Measurements from ENCODE around the gene NOTCH3. TPM values are rescaled to one million over a fixed set of nuclear protein-coding genes. Genes with fewer than 3 reads are reported as not detected.

The NOTCH3 gene
- polyA plus RNA-seq, 4 donors, result 77.5 to 122 (median 103) TPM

DNA sequence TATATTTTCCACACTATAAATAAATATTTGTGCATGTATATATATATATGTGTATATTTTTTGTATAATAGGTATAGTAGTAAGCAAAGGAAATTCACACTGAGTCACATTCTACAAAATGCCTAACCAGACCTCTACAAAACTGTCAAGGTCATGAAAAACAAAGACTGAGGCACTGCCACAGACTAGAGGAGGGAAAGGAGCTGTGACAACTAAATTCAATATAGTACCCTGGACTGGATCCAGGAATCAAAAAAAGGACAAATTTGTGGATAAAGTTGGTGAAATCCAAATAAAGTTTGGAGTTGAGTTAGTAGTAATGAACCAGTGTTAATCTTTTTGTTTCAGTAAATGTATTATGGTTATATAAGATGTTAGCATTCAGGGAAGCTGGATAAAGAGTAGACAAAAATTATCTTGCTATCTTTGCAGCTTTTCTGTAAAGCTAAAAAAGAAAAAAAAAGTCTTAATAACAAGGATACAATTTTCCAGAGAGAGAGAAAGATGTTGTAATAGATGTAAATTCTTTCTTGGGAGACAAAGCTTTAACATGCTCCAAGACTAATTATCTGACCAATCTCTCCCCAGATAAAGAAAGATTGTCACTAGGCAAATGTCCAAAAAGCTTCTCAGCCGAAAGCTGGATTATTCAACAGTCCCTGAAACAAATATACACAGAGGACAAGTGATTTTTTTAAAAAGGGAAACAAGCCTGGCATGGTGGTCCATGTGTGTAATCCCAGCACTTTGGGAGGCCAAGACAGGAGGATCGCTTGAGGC lies 74.5 kb downstream of the NOTCH3 start:
- no peak for DNase-seq (ENCODE audit: low read depth in 4 of 4, low spot score in 3 of 4)

DNA sequence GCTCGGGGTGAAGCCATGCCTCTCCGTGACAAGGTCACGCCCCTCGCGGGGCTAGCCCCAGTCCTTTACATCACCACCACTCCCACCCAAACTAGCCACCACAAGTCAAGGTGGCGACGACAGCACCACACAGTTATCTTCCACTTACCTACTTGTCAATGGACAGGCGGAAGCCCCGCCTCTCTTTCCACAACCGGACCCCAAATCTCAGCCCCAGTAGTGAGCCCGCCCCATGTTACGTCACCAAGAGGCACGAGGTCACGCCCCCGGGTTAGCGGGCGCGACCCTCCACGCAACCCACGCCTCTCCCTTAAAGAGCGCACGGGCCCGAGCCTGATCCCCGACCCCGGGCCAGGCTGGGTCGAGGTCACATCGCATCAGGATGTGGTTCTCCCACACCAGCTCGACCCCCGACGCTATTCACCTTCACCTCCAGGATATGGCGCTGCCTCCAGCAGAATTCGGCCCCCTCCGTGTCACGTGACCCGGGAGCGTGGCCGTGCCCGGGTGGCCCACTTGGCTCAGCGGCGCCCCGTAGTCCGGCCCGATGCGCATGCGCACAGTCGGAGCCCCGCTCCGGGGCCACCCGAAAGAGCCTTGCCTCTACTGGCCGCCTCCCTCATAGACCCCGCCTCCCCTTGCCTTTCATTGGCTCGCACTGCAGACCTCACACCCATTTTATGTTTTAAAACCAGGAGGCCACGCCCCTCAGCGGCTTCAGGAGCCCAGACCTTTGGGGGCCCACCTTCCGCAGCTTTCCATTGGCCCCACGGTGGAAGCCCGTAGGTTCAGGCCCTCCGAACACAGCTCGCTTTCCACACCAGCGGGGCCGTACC lies 75.3 kb downstream of the NOTCH3 start:
- DNase-seq (ENCODE audit: low read depth in 4 of 4, low spot score in 3 of 4), result peak; percentile 93 to 96 (median 94)

DNA sequence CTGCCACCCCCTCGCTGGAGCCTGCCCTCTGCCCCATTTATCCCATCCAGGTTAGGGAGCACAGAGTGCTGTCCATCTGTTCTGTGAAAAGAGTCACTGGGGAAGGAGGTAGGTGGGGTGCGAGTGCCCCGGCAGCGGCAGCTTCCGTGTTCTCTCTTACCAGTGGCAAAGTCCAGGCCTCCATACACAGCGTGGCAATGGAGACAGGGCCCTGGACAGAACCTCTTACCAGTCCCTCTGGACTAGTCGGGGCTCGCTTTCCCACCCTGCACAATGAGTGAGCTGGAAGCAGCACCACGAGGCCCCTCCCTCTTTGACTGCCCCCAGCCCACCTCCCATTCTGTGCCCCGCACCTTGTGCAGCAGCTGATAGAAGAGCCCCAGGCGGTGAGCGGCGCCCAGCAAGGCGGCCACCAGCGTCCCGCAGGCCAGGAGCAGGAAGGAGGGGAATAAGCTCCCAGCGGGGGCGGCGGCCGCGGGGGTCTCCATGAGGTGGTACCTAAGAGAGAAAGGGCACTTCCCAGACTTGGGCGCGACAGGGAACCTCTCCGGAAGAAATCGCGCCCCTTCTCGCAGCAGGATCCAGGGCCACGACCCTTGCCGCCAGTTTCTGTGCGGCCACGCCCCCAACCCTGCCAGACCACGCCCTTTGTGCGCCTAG lies 76.1 kb downstream of the NOTCH3 start:
- no peak for DNase-seq (ENCODE audit: low read depth in 4 of 4, low spot score in 3 of 4)

DNA sequence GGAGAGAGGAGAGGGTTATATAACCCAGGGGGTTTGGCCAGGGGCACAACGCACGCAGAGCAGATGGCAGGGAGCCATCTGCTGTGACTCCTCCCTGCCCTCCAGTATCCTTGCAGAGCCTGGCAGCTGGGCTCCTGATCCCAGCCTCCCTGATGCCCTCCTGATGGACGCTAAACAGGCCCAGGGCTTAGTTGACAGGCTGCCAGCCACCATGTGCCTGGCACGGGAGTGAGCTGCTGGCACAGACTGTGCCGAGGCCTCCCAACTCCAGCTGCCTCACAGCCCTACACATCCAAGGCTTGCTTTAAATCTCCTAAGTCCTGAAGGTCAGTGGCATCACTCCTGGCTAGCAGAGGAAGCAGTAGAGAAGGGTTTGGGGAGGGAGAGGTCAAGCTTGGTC lies 76.9 kb downstream of the NOTCH3 start:
- DNase-seq (ENCODE audit: low read depth in 4 of 4, low spot score in 3 of 4), result no peak

DNA sequence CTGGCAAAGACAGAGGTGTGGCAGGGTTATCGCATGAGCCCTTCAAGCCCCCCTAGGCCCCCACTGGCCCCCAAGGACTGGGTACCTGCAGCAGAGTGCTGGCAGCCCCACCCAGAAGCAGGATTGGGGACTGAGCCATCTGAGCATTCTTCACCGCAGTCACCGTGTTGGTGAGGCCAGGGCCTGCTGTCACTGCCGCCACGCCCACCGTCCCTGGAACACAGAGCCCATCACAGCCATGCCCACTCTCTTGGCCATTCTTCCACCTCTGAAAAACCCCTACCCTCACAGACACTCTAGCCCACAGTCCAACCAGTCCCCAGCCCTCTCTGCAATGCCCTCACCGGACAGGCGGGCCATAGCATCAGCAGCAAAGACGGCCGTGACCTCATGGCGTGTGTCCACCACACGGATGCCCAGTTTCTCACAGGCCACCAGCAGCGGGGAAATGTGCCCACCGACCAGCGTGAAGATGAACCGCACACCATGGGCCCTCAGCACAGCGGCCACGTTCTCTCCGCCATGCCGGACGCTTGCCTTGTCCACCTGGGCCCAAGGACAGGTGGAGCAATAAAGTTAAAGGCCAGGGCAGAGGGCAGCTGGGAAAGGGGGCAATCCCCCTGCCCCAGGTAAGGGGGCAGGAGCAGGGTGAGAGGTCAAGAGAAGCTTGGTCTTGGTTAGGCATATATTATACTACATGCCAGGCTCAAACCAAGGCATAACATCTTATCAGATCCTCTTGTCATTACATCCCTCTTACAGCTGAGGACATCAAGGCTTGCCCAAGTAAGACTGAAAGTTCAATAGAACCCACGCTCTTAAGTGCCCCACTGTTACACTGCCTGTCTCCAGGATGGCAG lies 77.5 kb downstream of the NOTCH3 start:
- no peak for DNase-seq (ENCODE audit: low read depth in 4 of 4, low spot score in 3 of 4)

DNA sequence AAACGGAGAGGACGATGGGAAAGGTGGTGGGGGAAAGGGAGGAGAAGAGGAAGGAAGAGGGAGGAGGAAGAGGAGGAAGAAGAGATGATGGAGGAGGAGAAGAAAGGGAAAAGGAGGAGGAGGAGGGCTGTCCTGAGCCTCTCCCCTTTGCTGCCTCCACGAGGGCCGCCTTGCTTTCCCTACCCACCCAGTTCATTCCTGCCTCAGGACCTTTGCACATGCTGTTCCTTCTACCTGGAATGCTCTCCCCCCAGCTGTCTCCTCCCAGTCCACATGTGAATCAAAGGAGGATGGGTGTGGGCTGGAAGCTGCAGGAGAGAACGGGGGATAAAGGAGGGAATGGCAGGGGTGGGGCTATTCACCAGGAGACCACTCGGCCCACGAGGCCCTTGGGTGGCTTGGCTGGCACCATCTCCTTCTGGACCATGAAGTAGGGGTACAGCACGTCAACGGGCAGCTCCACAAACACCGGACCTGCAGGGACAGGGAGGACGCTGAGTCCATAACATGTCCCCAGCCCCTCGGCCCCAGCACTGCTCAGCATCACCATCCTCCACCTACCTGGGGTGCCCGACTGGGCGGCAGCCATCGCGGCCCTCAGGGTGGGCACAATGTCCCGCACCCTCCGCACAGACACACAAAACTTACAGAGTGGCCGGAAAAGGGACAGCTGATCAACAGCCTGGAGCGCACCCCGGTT lies 78.3 kb downstream of the NOTCH3 start:
- DNase-seq (ENCODE audit: low read depth in 4 of 4, low spot score in 3 of 4), result no peak

DNA sequence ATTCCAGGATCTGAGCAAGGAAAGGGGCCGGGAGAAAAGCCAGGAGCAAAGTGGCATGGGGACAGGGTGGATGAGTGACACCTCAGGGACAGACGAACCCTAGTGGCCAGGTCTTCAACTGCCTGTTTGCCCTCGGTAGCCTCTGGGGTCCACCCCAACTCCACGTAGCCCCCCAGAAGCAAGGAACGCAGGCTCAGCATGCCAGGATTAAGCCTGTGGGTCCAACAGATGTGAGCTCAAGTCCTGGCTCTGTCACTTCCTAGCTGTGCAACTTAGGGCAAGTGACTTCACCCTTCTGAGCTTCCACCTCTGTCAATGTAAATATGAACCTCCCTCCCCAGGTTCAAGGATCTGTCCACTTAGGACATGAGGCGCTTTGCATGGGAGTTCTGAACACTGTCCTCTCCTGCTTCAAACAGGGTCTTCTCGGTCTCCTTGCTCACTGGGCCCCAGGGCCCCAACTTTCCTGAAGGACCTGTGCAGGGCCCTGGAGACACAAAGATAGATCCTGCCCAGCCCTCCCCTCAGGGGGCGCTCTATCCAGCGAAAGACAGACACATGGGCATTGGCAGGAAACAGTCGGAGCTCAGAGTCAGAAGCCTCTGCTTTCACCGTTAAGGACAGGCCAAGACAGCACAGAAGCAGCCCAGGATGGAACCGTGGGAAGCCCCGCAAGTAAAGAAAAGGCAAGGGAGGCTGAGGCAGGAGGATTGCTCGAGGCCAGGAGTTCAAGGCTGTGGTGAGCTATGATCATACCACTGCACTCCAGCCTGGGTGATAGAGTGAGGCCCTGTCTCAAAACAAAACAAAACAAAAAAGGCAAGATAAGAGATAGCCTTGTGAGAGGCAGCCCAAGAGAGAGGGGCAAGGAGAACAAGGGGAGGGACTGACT lies 80.4 kb downstream of the NOTCH3 start:
- no peak for DNase-seq (ENCODE audit: low read depth in 4 of 4, low spot score in 3 of 4)

DNA sequence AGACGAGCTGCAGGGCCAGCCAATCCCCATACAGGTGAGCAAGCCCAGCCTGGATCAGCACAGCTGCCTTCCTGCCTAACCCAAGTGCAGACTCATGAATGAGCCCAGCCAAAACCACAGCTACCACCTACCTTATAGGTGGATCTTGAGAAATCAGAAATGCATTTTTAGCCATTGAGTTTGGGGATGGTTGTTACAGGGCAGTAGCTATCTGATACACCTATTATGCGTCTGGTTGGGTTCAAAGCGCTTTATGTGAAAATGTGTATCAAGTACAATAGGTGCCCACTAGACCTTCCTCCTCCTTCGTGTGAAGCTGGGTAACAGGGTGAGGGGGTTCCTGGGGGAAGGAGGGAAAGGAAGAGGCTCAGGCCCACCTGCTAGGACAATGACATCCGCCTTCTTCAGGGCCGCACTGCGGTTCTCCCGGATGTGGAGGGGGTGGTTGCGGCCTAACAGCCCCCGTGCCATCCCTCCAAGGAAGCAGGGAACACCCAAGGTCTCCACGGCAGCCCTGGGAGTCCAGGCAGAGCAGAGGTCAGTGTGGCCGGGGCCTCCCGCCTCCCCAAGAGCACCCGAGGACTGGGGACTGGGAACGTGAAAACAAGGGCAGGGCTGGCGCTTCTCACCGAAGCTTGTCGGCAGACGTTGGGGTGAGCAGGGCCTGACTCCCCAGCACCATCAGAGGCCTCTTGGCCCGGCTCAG lies 81.9 kb downstream of the NOTCH3 start:
- DNase-seq (ENCODE audit: low read depth in 4 of 4, low spot score in 3 of 4), result no peak

DNA sequence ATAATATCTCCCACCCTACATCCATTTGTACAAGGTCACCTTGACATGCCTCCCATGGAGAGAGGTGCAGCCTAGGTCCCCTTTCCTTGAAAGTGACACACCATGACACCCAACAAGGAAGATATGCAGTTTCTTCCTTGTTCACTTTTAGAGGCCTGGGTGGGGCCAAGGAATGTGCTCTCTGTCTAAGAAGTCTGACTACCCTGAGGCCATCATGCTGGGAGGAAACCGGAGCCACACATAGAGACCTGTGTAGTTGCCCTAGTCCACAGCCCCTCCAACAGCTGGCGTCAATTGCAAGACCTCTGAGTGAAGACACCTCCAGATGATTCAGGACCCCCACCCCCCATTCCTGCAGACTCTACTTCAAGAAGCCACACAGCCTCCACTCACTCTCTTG lies 82.5 kb downstream of the NOTCH3 start:
- DNase-seq (ENCODE audit: low read depth in 4 of 4, low spot score in 3 of 4), result no peak

DNA sequence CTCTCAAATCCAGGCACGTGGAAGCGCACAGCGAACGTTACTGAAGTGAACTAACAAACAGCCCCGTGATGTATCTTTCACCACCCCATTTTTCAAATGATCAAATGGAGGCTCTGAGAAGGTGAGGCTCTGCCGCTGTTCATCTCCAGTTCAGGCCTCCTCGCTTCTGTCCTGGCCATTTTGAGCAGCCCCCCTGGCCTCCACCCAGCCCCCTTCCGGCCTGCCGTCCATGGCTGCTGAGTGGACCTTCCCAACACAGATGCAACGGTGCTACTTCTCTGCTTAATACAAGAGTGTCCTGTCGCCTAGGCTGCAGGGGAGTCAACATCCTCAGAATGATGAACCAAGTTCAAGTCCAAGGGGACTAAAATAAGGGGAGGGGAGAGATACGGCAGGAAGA lies 83.9 kb downstream of the NOTCH3 start:
- no peak for DNase-seq (ENCODE audit: low read depth in 4 of 4, low spot score in 3 of 4)

DNA sequence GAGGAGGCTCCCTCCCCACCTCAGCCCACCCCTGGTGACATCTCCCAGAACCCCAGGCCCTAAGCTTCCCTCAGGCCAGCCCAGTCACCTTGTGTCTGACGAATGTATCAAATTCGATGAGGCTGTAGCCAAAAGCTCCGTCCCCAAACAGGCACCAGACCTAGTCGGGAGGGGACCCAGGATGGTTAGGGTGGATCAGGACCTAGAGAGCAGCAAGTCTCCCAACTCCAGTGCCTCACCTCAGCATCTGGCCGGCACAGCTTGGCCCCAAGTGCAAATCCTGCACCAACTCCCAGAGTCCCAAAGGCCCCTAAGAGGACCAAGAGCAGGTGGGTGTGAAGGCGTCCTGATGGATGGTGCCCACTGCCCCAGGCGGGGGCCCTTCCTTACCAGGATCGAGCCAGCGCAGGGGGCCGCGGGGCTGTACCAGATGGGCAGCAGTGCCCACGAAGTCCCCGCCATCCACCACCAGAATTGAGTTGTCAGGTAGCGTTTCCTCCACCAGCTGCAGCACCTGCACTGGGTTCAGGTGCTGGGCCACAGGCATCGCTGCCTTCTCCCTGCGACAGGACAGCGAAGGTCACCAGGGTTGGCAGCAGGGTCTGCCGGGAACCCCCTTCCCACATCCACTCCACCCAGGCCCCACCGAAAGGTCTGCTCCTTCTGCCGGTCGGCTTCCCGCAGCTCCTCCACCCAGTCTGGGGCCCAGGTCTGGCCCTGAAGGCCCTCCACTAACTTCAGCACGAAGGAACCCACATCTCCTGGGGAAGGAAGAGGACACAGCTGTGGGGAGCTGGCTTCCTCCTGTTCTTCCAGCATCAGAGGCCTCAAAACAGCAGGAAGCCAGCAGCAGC lies 84.8 kb downstream of the NOTCH3 start:
- DNase-seq (ENCODE audit: low read depth in 4 of 4, low spot score in 3 of 4), result no peak

DNA sequence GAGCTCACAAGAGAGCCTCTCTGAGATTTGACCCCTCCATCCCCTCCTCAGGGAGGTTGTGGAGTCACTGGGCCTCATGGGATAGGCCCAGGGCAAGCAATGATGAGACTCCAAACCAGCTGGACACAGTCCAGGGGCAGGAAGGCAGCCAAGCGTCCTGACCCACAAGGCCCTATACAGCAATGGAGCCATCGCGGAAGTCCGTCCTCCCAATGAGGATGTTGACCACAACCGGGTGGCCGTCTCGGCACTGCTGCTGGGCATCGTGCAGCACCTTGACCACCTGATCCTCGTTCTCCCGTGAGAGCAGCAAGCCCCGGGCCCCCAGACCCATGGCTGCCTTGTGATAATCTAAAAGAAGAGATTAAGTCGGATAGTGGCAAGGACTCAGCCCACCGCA lies 85.7 kb downstream of the NOTCH3 start:
- no peak for DNase-seq (ENCODE audit: low read depth in 4 of 4, low spot score in 3 of 4)

DNA sequence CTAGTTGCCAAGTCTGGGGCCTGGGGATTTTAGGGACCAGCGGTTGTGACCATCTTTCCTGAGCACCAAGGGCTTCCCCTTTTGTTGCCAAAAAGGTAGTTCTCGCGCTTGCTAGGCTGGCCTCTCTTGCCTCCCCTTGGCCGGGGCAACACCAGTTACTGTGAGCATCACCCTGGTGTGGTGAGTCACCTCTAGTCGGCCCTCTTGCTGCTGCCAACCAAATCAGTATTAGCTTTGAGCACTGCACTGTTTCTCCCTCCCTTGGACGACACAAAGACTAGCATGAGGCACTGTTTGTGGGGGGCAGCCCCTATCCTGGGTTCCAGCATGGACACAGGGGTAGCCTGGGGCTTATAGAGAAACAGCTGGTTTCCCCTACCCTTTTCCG lies 86.6 kb downstream of the NOTCH3 start:
- DNase-seq (ENCODE audit: low read depth in 4 of 4, low spot score in 3 of 4), result no peak

DNA sequence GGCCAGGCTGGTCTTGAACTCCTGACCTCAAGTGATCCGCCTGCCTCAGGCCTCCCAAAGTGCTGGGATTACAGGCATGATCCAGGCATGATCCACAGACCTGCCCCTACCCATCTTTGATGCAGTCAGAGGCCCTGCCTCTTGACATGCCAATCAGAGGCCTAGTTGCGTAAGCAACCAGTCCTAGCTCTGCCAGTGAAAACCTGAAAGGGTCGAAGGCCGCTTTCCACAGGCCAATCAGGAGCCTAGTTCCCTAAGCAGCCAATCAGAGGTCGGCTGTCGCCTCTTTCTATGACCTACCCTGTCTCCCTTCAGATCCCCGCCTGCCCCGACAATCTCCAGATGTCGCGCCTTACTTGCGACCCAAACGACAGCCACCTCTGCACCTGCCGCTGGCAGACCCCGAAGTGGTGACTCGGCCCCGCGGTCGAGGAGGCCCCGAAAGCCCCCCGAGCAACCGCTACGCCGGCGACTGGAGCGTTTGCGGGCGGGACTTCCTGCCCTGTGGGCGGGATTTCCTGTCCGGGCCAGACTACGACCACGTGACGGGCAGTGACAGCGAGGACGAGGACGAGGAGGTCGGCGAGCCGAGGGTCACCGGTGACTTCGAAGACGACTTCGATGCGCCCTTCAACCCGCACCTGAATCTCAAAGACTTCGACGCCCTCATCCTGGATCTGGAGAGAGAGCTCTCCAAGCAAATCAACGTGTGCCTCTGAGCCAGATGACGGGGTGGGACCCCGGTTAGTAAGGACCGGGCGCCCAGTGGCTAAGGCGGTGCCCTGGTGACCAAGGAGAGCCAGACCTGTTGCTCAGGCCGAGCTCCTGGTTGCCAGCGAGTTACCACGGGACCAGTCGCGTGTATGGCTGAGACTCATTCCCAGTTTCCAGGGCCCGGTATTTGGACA lies 87.3 kb downstream of the NOTCH3 start:
- DNase-seq (ENCODE audit: low read depth in 4 of 4, low spot score in 3 of 4), result no peak

DNA sequence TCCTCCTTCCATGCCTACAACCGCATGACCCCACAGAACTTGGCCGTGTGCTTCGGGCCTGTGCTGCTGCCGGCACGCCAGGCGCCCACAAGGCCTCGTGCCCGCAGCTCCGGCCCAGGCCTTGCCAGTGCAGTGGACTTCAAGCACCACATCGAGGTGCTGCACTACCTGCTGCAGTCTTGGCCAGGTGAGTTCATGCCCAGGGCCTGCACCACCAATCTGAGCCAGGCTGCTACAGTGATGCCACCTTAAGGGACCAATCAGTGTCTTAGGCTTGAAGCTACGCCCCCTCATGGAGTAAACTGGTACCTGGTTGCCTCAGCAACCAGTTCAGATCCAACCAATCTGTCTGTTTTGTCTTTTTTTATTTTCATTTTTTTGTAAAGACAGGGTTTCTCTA lies 88.4 kb downstream of the NOTCH3 start:
- no peak for DNase-seq (ENCODE audit: low read depth in 4 of 4, low spot score in 3 of 4)

DNA sequence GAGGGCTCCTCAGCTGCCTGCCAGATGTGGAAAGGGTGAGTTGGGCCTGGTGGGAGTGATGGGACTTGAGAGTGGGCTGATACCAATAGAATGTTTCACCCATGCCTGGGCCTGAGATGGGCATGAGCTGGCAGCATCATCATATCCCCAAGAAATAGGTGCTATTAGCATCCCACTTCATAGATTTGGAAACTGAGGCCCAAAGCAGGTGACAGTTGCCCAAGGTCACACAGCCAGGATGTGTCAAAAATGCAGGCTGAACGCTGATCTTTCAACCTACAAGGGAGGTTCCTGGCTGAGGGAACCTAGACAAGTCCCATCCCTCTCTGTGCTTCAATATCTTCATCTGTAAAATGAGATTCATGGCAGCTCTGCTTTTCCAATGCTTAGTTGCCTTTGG lies 89.0 kb downstream of the NOTCH3 start:
- no peak for DNase-seq (ENCODE audit: low read depth in 4 of 4, low spot score in 3 of 4)
